GM12878 (cell line): Measurements from ENCODE around the gene CSMD2.

ENCODE experiments used
- BHLHE40 ChIP-seq, 2 experiments: fragments of 450-650 bp in 1 of 2; IDR thresholded peaks; 2 replicates each; pipeline ENCODE4 v1.6.1; 2011 to 2017; ENCODE audit warnings: low read depth in 2 of 2, borderline replicate concordance in 1 of 2, improper control_type of control experiment in 1 of 2, low read length in 1 of 2, mild to moderate bottlenecking in 1 of 2
- CBFB ChIP-seq: IDR thresholded peaks from 2 replicates; pipeline ENCODE4 v1.6.1; 2016; ENCODE audit warnings: antibody characterized with exemption, low read depth
- EED ChIP-seq: sonication (generic); IDR thresholded peaks from 2 replicates; pipeline ENCODE4 v1.6.1; 2016; ENCODE audit warnings: antibody characterized with exemption, low read depth
- EZH2 ChIP-seq: IDR thresholded peaks from 2 replicates; pipeline ENCODE4 v1.6.1; 2012; ENCODE audit warnings: low read depth, mild to moderate bottlenecking, control low read depth, inconsistent platforms, low read length, borderline replicate concordance; ENCODE audit not compliant: control insufficient read depth
- IKZF1 ChIP-seq: fragments of 450-650 bp; conservative IDR thresholded peaks from 2 replicates; pipeline ENCODE4 v1.6.1; 2017; ENCODE audit warnings: antibody characterized with exemption, mild to moderate bottlenecking
- JUND ChIP-seq: IDR thresholded peaks from 2 replicates; pipeline ENCODE4 v1.6.1; 2012; ENCODE audit warnings: low read depth, mild to moderate bottlenecking, low read length, improper control_type of control experiment, moderate library complexity
- POLR2A ChIP-seq: IDR thresholded peaks from 2 replicates; pipeline ENCODE4 v1.6.1; 2011; ENCODE audit warnings: low read depth, mild to moderate bottlenecking, low read length
- POLR2AphosphoS5 ChIP-seq: IDR thresholded peaks from 2 replicates; pipeline ENCODE4 v1.6.1; 2011; ENCODE audit warnings: mild to moderate bottlenecking, low read length, inconsistent platforms
- PRDM15 ChIP-seq: fragments of 450-650 bp; formaldehyde crosslinking; IDR thresholded peaks from 2 replicates; pipeline ENCODE4 v1.4.0; 2020; ENCODE audit warnings: mild to moderate bottlenecking, moderate library complexity
- REST ChIP-seq: IDR thresholded peaks from 2 replicates; pipeline ENCODE4 v1.6.1; 2012; ENCODE audit warnings: mild to moderate bottlenecking, low read depth, low read length
- RFX5 ChIP-seq: IDR thresholded peaks from 2 replicates; pipeline ENCODE4 v1.6.1; 2011; ENCODE audit warnings: low read depth, low read length, improper control_type of control experiment
- YY1 ChIP-seq: IDR thresholded peaks from 2 replicates; pipeline ENCODE4 v1.6.1; 2011; ENCODE audit warnings: low read depth, mild to moderate bottlenecking, low read length
- ZNF24 ChIP-seq: fragments of 450-650 bp; IDR thresholded peaks from 2 replicates; pipeline ENCODE4 v1.6.1; 2017; ENCODE audit warnings: antibody characterized with exemption, mild to moderate bottlenecking

GRCh38 chr1:33497410-33497809, 667.6 kb downstream of the CSMD2 start:
- TF ChIP-seq PRDM15 (CRISPR knock-in tag) (no peak), REST (no peak), RFX5 (no peak), CBFB (no peak), ZNF24 (no peak), EED (no peak), POLR2AphosphoS5 (no peak), JUND (no peak), EZH2 (no peak), POLR2A (no peak), YY1 (no peak), BHLHE40 (IDR thresholded peaks at IDR 0.05; ENCODE audit: borderline replicate concordance in 1 of 2, low read depth in 2 of 2, low read length in 1 of 2) (no peak), IKZF1 (no peak)
